Activated T-helper 2 cell treated with anti-CD3 and anti-CD28 coated beads, Interferon-gamma antibody, Interleukin-2, Interleukin-4, amounts not matched to agents 10 μg/mL and 5 μg/mL and 100 μg/mL, durations not matched to agents 14 hours and 24 hours and 36 hours (primary cell): ENCODE data around the gene HOXC10. TPM values are rescaled to one million over a fixed set of nuclear protein-coding genes. Genes with fewer than 3 reads are reported as not detected.

ENCODE experiments used
- DNase-seq: peaks from one replicate; pipeline ENCODE4 v3.0.0; 2021; ENCODE audit warnings: low spot score
- H3K27ac Mint-ChIP-seq: one replicate; pipeline ENCODE4 v1.8.0; 2021; ENCODE audit warnings: mixed read lengths
- H3K27me3 Mint-ChIP-seq: one replicate; pipeline ENCODE4 v1.8.0; 2021; ENCODE audit warnings: low read depth, mixed read lengths
- H3K36me3 Mint-ChIP-seq: one replicate; pipeline ENCODE4 v1.8.0; 2021; ENCODE audit warnings: low read depth, mixed read lengths
- H3K4me1 Mint-ChIP-seq: one replicate; pipeline ENCODE4 v1.8.0; 2021; ENCODE audit warnings: low read depth, mixed read lengths
- H3K4me3 Mint-ChIP-seq: one replicate; pipeline ENCODE4 v1.8.0; 2021; ENCODE audit warnings: low read depth, mild to moderate bottlenecking, moderate library complexity, mixed read lengths
- H3K9me3 Mint-ChIP-seq: one replicate; pipeline ENCODE4 v1.8.0; 2021; ENCODE audit warnings: mixed read lengths
- intact Hi-C: fragments of 100-400 bp; cut with micrococcal nuclease; formaldehyde crosslinking; loops from one replicate; pipeline ENCODE4 v1.15.1; 2023
- total RNA-seq: library from RNA; stranded (reverse); gene quantifications from 2 replicates; pipeline ENCODE4 v1.2.3, GENCODE V29; 2022

HOXC10 gene
- total RNA-seq, 1 donor from 2014 or later = not detected

GRCh38 chr12:53978477-53979356 lies 6.2 kb upstream of the HOXC10 start:
- H3K4me1 Mint-ChIP-seq = peaks cover 3% of the 10 kb centered on the region
- no peak overlapping the region for H3K27ac Mint-ChIP-seq
- no peak overlapping the region for H3K4me3 Mint-ChIP-seq
- peaks cover 85% of the 10 kb centered on the region for H3K27me3 Mint-ChIP-seq
- DNase-seq = no peak
- H3K36me3 Mint-ChIP-seq = no peaks in the 10 kb centered on the region
- H3K9me3 Mint-ChIP-seq = no peaks in the 10 kb centered on the region
- intact Hi-C loops = loop anchor here (2.0 kb wide), 1 partner anchor 18 kb away; no protein-coding TSS in a partner anchor

- no peaks in the 10 kb centered on the region for H3K9me3 Mint-ChIP-seq
- H3K4me3 Mint-ChIP-seq = no peak overlapping the region
- H3K27ac Mint-ChIP-seq = no peak overlapping the region
- intact Hi-C loops = no loop called here
- H3K4me1 Mint-ChIP-seq = peaks cover 4% of the 10 kb centered on the region
- DNase-seq = no peak
- peaks cover 88% of the 10 kb centered on the region for H3K27me3 Mint-ChIP-seq
- H3K36me3 Mint-ChIP-seq = no peaks in the 10 kb centered on the region
These were observed 4.7 kb upstream of the HOXC10 start for GRCh38 chr12:53980104-53980801.

- peaks cover 5% of the 10 kb centered on the region for H3K4me1 Mint-ChIP-seq
- DNase-seq = no peak
- no peaks in the 10 kb centered on the region for H3K36me3 Mint-ChIP-seq
- intact Hi-C loops = no loop called here
- no peaks in the 10 kb centered on the region for H3K9me3 Mint-ChIP-seq
- H3K27me3 Mint-ChIP-seq = peaks cover 87% of the 10 kb centered on the region
- H3K4me3 Mint-ChIP-seq = no peak overlapping the region
- no peak overlapping the region for H3K27ac Mint-ChIP-seq
These were observed 4.0 kb upstream of the HOXC10 start for GRCh38 chr12:53980802-53981496.

- Mint-ChIP-seq H3K36me3 (no peaks in the 10 kb centered on the region), H3K27me3 (peaks cover 88% of the 10 kb centered on the region), H3K27ac (no peak overlapping the region), H3K4me3 (no peak overlapping the region), H3K4me1 (peaks cover 9% of the 10 kb centered on the region), H3K9me3 (no peaks in the 10 kb centered on the region)
- DNase-seq = no peak
- intact Hi-C loops = no loop called here
These were observed 3.0 kb upstream of the HOXC10 start for GRCh38 chr12:53981634-53982565.

GRCh38 chr12:53982648-53983567 lies 2.0 kb upstream of the HOXC10 start:
- DNase-seq = no peak
- peaks cover 9% of the 10 kb centered on the region for H3K4me1 Mint-ChIP-seq
- H3K36me3 Mint-ChIP-seq = no peaks in the 10 kb centered on the region
- intact Hi-C loops = no loop called here
- no peaks in the 10 kb centered on the region for H3K9me3 Mint-ChIP-seq
- H3K27ac Mint-ChIP-seq = no peak overlapping the region
- peaks cover 90% of the 10 kb centered on the region for H3K27me3 Mint-ChIP-seq
- no peak overlapping the region for H3K4me3 Mint-ChIP-seq

- no peaks in the 10 kb centered on the region for H3K36me3 Mint-ChIP-seq
- no peaks in the 10 kb centered on the region for H3K9me3 Mint-ChIP-seq
- H3K27me3 Mint-ChIP-seq = peaks cover 90% of the 10 kb centered on the region
- H3K4me1 Mint-ChIP-seq = peaks cover 9% of the 10 kb centered on the region
- intact Hi-C loops = no loop called here
- no peak overlapping the region for H3K27ac Mint-ChIP-seq
- DNase-seq = no peak
- H3K4me3 Mint-ChIP-seq = no peak overlapping the region
These were observed 1.4 kb upstream of the HOXC10 start for GRCh38 chr12:53983568-53983949.

GRCh38 chr12:53983950-53984572 lies 885 bp upstream of the HOXC10 start:
- H3K4me1 Mint-ChIP-seq = peaks cover 11% of the 10 kb centered on the region
- no peak overlapping the region for H3K4me3 Mint-ChIP-seq
- peaks cover 90% of the 10 kb centered on the region for H3K27me3 Mint-ChIP-seq
- no peak for DNase-seq
- H3K36me3 Mint-ChIP-seq = no peaks in the 10 kb centered on the region
- H3K27ac Mint-ChIP-seq = no peak overlapping the region
- no peaks in the 10 kb centered on the region for H3K9me3 Mint-ChIP-seq
- intact Hi-C loops = loop anchor here (2.0 kb wide), 2 partner anchors 15 to 49 kb away; partner anchors contain the start of gene HOXC5

- intact Hi-C loops = loop anchor here (2.0 kb wide), 2 partner anchors 13 to 47 kb away; partner anchors contain the start of gene HOXC5
- peaks cover 21% of the 10 kb centered on the region for H3K4me1 Mint-ChIP-seq
These were observed 697 bp downstream of the HOXC10 start for GRCh38 chr12:53985692-53985993.

GRCh38 chr12:53985994-53986685 lies 1.2 kb downstream of the HOXC10 start:
- Mint-ChIP-seq H3K4me1 (peaks cover 21% of the 10 kb centered on the region), H3K27ac (no peak overlapping the region), H3K36me3 (no peaks in the 10 kb centered on the region), H3K9me3 (no peaks in the 10 kb centered on the region), H3K4me3 (no peak overlapping the region), H3K27me3 (peaks cover 90% of the 10 kb centered on the region)
- DNase-seq = no peak
- intact Hi-C loops = loop anchor here (2.0 kb wide), 2 partner anchors 13 to 47 kb away; partner anchors contain the start of gene HOXC5

More at GRCh38 chr12:53985692-53985993, 697 bp downstream of the HOXC10 start:
- no peak overlapping the region for H3K4me3 Mint-ChIP-seq
- H3K36me3 Mint-ChIP-seq = no peaks in the 10 kb centered on the region
- DNase-seq = no peak
- H3K27ac Mint-ChIP-seq = no peak overlapping the region
- no peaks in the 10 kb centered on the region for H3K9me3 Mint-ChIP-seq
- peaks cover 90% of the 10 kb centered on the region for H3K27me3 Mint-ChIP-seq

- intact Hi-C loops = no loop called here
- Mint-ChIP-seq H3K4me1 (peaks cover 21% of the 10 kb centered on the region), H3K9me3 (no peaks in the 10 kb centered on the region), H3K27ac (no peak overlapping the region), H3K27me3 (peaks cover 90% of the 10 kb centered on the region), H3K4me3 (no peak overlapping the region), H3K36me3 (no peaks in the 10 kb centered on the region)
- DNase-seq = no peak
These were observed 1.9 kb downstream of the HOXC10 start for GRCh38 chr12:53986686-53987483.
